ENCODE measurements around the gene SMCO2. TPM values are rescaled to one million over a fixed set of nuclear protein-coding genes. Genes with fewer than 3 reads are reported as not detected.

Gene SMCO2
- total RNA-seq, 1 donor from 2014 or later: not detected

DNA sequence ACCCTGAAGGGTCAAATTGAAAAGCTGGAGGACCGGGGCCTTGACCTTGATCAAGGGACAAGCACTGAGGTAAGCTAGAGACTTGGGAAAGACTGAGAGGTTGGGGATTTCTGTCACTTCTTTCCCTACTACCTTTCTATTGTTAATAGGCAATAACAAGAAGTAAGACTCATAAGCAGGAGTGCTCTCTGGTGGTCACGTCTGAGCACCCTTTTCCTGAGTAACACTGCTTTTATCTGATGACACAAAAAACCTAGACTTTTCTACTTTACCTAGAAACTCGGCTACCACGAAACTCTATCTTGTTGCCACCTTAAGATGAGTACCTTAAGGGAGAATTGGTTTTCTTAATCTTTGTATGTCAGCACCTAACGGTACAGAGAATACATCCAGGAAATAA is 41.9 kb downstream of the SMCO2 start:
- TF ChIP-seq, protein P1, sequence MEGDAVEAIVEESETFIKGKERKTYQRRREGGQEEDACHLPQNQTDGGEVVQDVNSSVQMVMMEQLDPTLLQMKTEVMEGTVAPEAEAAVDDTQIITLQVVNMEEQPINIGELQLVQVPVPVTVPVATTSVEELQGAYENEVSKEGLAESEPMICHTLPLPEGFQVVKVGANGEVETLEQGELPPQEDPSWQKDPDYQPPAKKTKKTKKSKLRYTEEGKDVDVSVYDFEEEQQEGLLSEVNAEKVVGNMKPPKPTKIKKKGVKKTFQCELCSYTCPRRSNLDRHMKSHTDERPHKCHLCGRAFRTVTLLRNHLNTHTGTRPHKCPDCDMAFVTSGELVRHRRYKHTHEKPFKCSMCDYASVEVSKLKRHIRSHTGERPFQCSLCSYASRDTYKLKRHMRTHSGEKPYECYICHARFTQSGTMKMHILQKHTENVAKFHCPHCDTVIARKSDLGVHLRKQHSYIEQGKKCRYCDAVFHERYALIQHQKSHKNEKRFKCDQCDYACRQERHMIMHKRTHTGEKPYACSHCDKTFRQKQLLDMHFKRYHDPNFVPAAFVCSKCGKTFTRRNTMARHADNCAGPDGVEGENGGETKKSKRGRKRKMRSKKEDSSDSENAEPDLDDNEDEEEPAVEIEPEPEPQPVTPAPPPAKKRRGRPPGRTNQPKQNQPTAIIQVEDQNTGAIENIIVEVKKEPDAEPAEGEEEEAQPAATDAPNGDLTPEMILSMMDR (IDR thresholded peaks at IDR 0.05): no peak
- Histone ChIP-seq H3K27me3 (no peaks in the 10 kb centered on the region), H3K36me3 (no peaks in the 10 kb centered on the region), H3K4me1 (no peaks in the 10 kb centered on the region), H3K9me3 (no peaks in the 10 kb centered on the region), H3K27ac (no peak overlapping the region), H3K4me3 (no peak overlapping the region)
- DNase-seq (ENCODE audit: low spot score in 2 of 2): no peak
- intact Hi-C loops (cut with DNase I): no loop called here

DNA sequence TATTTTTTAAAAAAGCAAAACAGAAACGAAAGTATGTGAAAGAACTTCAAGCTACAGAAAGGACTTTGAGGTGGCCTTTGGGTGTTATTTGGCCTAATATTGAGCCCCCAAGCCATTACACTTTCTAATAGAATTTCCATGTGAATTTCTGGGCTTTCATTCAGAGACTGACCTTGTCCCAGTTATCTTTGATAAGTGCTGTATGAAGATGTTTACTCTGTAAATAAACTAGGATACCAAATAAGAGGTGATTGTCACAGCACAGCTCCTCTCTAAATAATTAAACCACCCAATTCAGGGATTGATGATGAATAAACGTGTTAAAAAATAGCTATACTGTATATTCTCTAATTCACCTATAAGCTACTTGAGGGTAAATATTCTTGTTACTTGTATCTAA is 44.7 kb downstream of the SMCO2 start:
- TF ChIP-seq, protein P1 (IDR thresholded peaks at IDR 0.05): no peak
- H3K27ac ChIP-seq: no peak overlapping the region
- H3K4me3 ChIP-seq: no peak overlapping the region
- H3K9me3 ChIP-seq: no peaks in the 10 kb centered on the region
- no peak for DNase-seq (ENCODE audit: low spot score in 2 of 2)
- no peaks in the 10 kb centered on the region for H3K4me1 ChIP-seq
- no peaks in the 10 kb centered on the region for H3K36me3 ChIP-seq
- intact Hi-C loops (cut with DNase I): no loop called here
- H3K27me3 ChIP-seq: no peaks in the 10 kb centered on the region

DNA sequence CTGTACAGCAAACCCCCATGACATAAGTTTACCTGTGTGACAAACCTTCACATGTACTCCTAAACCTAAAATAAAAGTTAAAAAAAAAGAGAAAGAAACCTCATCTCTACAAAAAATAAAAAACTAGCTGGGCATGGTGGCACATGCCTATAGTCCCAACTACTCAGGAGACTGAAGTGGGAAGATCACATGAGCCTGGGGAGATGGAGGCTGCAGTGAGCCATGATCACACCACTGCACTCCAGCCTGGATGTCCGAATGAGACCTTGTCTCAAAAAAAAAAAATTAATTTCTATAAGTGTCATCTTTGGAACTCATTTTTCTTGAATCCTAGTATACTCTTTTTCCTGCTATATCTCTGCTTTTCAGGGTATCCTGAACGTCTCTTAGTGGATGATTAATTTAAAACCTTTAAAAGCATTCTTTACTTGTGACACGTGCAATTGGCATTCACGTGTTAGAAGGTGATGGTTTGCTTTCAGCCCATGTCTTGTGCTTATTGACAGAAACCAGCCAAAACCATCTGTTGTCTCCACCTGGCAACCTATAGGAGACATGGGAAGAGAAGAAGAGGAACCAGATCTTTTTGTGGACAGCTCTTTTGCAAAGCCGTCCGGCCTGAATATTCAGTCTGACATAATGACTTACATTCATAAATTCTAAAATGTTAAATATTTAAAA is 46.9 kb downstream of the SMCO2 start:
- H3K9me3 ChIP-seq: no peaks in the 10 kb centered on the region
- H3K27ac ChIP-seq: no peak overlapping the region
- TF ChIP-seq, protein P1 (IDR thresholded peaks at IDR 0.05): no peak
- no peaks in the 10 kb centered on the region for H3K36me3 ChIP-seq
- intact Hi-C loops (cut with DNase I): no loop called here
- DNase-seq (ENCODE audit: low spot score in 2 of 2): no peak
- no peaks in the 10 kb centered on the region for H3K4me1 ChIP-seq
- H3K27me3 ChIP-seq: no peaks in the 10 kb centered on the region
- no peak overlapping the region for H3K4me3 ChIP-seq

DNA sequence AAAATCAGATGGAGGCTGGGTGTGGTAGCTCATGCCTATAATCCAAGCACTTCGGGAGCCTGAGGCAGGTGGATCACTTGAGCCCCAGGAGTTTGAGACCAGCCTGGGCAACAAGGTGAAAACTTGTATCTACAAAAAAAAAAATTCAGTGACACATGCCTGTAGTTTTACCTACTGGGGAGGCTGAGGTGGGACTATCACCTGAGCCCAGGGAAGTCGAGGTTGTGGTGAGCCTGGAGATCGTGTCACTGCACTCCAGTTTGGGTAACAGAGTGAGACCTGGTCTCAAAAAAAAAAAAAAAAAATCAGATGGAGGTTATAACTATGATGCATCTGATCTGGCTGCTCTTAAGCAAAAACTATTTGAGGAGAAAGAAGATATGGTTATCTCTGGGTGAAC is 50.9 kb downstream of the SMCO2 start:
- no peaks in the 10 kb centered on the region for H3K9me3 ChIP-seq
- intact Hi-C loops (cut with DNase I): no loop called here
- no peaks in the 10 kb centered on the region for H3K36me3 ChIP-seq
- H3K27ac ChIP-seq: no peak overlapping the region
- DNase-seq (ENCODE audit: low spot score in 2 of 2): no peak
- no peaks in the 10 kb centered on the region for H3K4me1 ChIP-seq
- no peak overlapping the region for H3K4me3 ChIP-seq
- H3K27me3 ChIP-seq: no peaks in the 10 kb centered on the region
- TF ChIP-seq, protein P1 (IDR thresholded peaks at IDR 0.05): no peak

DNA sequence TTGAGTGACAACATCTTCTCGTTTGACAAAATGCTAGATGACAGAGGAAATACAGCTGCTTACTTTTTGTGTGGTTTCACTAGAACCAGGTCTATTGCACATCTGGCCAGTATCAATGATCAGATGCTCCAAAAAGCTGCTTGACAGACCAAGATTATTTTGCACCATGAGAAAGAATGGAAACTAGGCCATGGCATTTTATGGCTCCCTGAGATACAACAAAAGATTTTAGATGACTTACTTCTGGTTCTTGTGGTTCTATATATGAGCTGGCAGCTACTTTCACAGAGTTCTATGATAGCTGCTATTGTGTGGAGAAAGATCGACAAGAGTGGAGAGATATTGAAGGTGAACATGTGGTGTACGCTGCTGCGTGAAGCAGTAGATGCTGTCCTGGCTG is 51.6 kb downstream of the SMCO2 start:
- H3K27ac ChIP-seq: no peak overlapping the region
- TF ChIP-seq, protein P1 (IDR thresholded peaks at IDR 0.05): no peak
- H3K27me3 ChIP-seq: no peaks in the 10 kb centered on the region
- no peaks in the 10 kb centered on the region for H3K9me3 ChIP-seq
- no peak overlapping the region for H3K4me3 ChIP-seq
- intact Hi-C loops (cut with DNase I): no loop called here
- DNase-seq (ENCODE audit: low spot score in 2 of 2): no peak
- H3K4me1 ChIP-seq: no peaks in the 10 kb centered on the region
- no peaks in the 10 kb centered on the region for H3K36me3 ChIP-seq

DNA sequence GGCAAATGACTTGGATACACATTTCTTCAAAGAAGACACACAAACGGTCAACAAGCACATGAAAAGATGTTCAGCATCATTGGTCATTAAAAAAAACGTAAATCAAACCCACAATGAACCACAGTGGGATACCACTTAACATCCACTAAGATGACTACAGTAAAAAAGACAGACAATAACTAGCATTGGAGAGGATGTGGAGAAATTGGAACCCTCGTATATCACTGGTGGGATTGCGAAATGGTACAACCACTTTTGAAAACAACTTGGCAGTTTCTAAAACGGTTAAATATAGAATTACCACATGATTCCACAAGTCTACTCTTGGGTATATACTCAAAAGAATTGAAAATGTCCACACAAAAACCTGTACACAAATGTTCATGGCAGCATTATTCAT is 52.2 kb downstream of the SMCO2 start:
- no peaks in the 10 kb centered on the region for H3K4me1 ChIP-seq
- DNase-seq (ENCODE audit: low spot score in 2 of 2): no peak
- TF ChIP-seq, protein P1 (IDR thresholded peaks at IDR 0.05): no peak
- intact Hi-C loops (cut with DNase I): no loop called here
- no peaks in the 10 kb centered on the region for H3K9me3 ChIP-seq
- no peaks in the 10 kb centered on the region for H3K27me3 ChIP-seq
- no peak overlapping the region for H3K27ac ChIP-seq
- H3K36me3 ChIP-seq: no peaks in the 10 kb centered on the region
- no peak overlapping the region for H3K4me3 ChIP-seq
